ENCODE measurements around the gene MPRIP. TPM values are rescaled to one million over a fixed set of nuclear protein-coding genes. Genes with fewer than 3 reads are reported as not detected.
A peak's percentile ranks its signal among the peaks of the same experiment; 100 is the strongest.

MPRIP gene
- total RNA-seq, 1 experiment from 2014 or later = 132 TPM

GRCh38 chr17:17189559-17189958 lies 147.3 kb downstream of the MPRIP start:
- TF ChIP-seq CTCF (conservative IDR thresholded peaks at IDR 0.05) = no peak
- no peaks in the 10 kb centered on the region for H3K79me2 ChIP-seq (ENCODE audit: insufficient read depth, low read length)
- H2BK120ac ChIP-seq (ENCODE audit: low read depth, low read length, poor library complexity, severe bottlenecking) = no peak overlapping the region
- H3K9ac ChIP-seq (ENCODE audit: extremely low read depth, insufficient read length, low read length) = no peak overlapping the region
- no peak overlapping the region for H2BK5ac ChIP-seq (ENCODE audit: insufficient read length, low read length)
- no peak overlapping the region for H3K27ac ChIP-seq (ENCODE audit: insufficient read length, low read depth, low read length)
- H3K4me3 Mint-ChIP-seq = no peak overlapping the region
- H4K8ac ChIP-seq (replicated peaks; ENCODE audit: insufficient read length, low read depth, low read length) = no peak overlapping the region
- no peaks in the 10 kb centered on the region for H3K27me3 ChIP-seq (ENCODE audit: insufficient read depth, low read length)
- peaks cover 0 to 13% (median 9%) of the 10 kb centered on the region in 3 experiments; a peak in 4 of 7 replicates for H3K36me3 Mint-ChIP-seq (ENCODE audit: insufficient read depth in 1 of 3, low read depth in 3 of 3)
- no peak overlapping the region for H2BK20ac ChIP-seq (ENCODE audit: low read depth, low read length, poor library complexity, severe bottlenecking)
- H3K56ac ChIP-seq (ENCODE audit: insufficient read length, low read depth, low read length) = no peak overlapping the region
- no peaks in the 10 kb centered on the region for H3K9me3 Mint-ChIP-seq
- no peaks in the 10 kb centered on the region for H3K23me2 ChIP-seq (ENCODE audit: insufficient read length, low read depth, low read length, poor library complexity, severe bottlenecking)
- no CpG with 5 or more reads among the region's 4 CpGs for WGBS (ENCODE audit: extremely low coverage, insufficient read length, low lambda C conversion rate)
- no peak overlapping the region for H3K23ac ChIP-seq (ENCODE audit: insufficient read length, low read depth, low read length)
- no peak overlapping the region for H4K91ac ChIP-seq (ENCODE audit: insufficient read length, low read depth, low read length)
- no peaks in the 10 kb centered on the region for H3K9me3 ChIP-seq (ENCODE audit: control insufficient read depth, low read depth, low read length)
- H3K4ac ChIP-seq (ENCODE audit: low read depth, low read length) = no peak overlapping the region
- H2AFZ ChIP-seq (ENCODE audit: low read length) = no peak overlapping the region
- H2BK12ac ChIP-seq (ENCODE audit: insufficient read length, low read depth, low read length) = no peak overlapping the region
- no peaks in the 10 kb centered on the region for H3K4me1 ChIP-seq (ENCODE audit: insufficient read depth, low read length)
- no peaks in the 10 kb centered on the region for H4K20me1 ChIP-seq (ENCODE audit: control insufficient read depth, insufficient read depth, insufficient read length)
- H2BK15ac ChIP-seq (ENCODE audit: low read depth, low read length) = no peak overlapping the region
- H2AK5ac ChIP-seq (ENCODE audit: insufficient read length, low read length) = no peak overlapping the region
- H3K27ac Mint-ChIP-seq = peak overlapping the region in 1 of 3 experiments; percentile 49; a peak in 1 of 7 replicates
- H3T11ph ChIP-seq (ENCODE audit: low read length) = no peak overlapping the region
- H3K79me1 ChIP-seq (ENCODE audit: insufficient read depth, low read depth, low read length, poor library complexity, severe bottlenecking) = no peaks in the 10 kb centered on the region
- H4K5ac ChIP-seq (ENCODE audit: insufficient read length, low read depth, low read length) = no peak overlapping the region
- H3K27me3 Mint-ChIP-seq (ENCODE audit: low read depth) = no peaks in the 10 kb centered on the region
- H3K4me2 ChIP-seq (ENCODE audit: insufficient read depth, insufficient read length, low read length) = no peak overlapping the region
- DNase-seq = no peak
- no peak overlapping the region for H3K18ac ChIP-seq (ENCODE audit: insufficient read length, low read depth, low read length)
- no peak overlapping the region for H3K14ac ChIP-seq (ENCODE audit: insufficient read depth, low read length)
- H3K4me1 Mint-ChIP-seq = peaks cover 6 to 18% of the 10 kb centered on the region in 2 experiments

Data from H9 (cell line).